ENCODE measurements around the gene MT1H.

DNA sequence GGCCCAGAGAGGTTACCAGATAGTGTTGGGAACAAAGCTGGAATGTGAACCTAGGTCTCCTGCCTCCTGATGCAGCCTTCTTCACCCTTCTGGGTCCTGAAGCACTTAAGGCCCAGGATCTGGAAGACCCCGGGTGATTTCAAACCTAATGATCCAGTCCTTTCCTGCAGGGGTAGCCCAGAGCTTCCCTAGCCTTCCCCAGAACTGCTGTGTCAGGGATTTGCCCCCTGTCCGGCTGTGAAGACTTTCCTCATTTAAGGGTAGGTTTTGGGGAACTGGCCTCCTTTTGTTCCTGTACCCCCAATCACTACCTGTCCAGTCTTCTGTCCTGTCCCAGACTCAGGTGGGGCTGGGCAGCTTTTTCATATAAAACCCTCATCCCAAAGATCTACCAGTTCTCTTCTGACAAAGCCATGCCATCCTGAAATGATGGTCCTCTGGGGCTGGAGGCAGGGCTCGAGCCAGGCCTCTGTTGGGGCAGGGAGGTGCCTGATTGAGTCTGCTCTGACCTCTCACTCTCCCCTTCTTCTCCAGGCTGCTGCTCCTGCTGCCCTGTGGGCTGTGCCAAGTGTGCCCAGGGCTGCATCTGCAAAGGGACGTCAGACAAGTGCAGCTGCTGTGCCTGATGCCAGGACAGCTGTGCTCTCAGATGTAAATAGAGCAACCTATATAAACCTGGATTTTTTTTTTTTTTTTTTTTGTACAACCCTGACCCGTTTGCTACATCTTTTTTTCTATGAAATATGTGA lies 14.0 kb downstream of the MT1H start:
- TF ChIP-seq POLR2A (IDR thresholded peaks at IDR 0.05) (no peak), POLR2AphosphoS5 (IDR thresholded peaks at IDR 0.05) (no peak)
- TF ChIP-seq, protein P1, sequence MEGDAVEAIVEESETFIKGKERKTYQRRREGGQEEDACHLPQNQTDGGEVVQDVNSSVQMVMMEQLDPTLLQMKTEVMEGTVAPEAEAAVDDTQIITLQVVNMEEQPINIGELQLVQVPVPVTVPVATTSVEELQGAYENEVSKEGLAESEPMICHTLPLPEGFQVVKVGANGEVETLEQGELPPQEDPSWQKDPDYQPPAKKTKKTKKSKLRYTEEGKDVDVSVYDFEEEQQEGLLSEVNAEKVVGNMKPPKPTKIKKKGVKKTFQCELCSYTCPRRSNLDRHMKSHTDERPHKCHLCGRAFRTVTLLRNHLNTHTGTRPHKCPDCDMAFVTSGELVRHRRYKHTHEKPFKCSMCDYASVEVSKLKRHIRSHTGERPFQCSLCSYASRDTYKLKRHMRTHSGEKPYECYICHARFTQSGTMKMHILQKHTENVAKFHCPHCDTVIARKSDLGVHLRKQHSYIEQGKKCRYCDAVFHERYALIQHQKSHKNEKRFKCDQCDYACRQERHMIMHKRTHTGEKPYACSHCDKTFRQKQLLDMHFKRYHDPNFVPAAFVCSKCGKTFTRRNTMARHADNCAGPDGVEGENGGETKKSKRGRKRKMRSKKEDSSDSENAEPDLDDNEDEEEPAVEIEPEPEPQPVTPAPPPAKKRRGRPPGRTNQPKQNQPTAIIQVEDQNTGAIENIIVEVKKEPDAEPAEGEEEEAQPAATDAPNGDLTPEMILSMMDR (IDR thresholded peaks at IDR 0.05), result no peak

All from suprapubic skin (tissue), 4 donors.